ENCODE results near the gene ATXN7L2. TPM values are rescaled to one million over a fixed set of nuclear protein-coding genes. Genes with fewer than 3 reads are reported as not detected.

The ATXN7L2 gene
- total RNA-seq, 4 donors from 2014 or later, result 2.2 to 3.3 (median 2.7) TPM

DNA sequence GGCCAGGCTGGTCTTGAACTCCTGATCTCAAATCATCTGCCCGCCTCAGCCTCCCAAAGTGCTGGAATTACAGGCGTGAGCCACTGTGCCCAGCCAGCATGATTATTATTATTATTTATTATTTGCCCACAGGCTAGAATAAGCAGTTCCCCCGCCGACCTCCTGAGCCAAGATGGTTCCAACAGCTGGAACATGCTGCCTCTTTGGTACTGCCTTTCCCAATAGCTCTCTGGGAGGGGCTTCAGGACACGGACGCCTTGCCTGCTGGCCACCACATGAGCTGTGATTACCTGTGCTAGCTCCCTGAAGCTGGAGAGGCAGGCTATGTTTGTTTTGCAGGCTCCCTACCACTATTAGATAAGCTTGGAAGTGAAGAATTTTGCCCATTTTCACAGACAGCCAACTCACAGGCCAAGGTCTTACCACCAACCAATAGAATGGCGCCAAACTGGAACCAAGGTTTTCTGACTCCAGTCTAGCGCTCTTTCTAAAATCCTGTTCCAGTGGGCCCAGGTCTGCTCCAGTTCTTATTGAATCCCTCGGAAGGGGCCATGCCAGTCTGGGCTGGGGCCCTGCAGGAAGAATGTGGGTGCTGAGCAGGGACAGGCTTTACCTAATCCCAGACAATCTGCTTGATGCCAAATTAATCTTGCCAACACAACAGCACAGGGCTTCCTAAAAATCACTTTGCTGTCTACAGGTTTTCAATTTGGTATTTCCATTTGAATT, 53.9 kb downstream of the ATXN7L2 start:
- WGBS, result 96% methylated on average over 9 of the region's 9 CpGs
- DNase-seq (ENCODE audit: extremely low spot score), result no peak
- intact Hi-C loops (cut with DNase I), result no loop called here

DNA sequence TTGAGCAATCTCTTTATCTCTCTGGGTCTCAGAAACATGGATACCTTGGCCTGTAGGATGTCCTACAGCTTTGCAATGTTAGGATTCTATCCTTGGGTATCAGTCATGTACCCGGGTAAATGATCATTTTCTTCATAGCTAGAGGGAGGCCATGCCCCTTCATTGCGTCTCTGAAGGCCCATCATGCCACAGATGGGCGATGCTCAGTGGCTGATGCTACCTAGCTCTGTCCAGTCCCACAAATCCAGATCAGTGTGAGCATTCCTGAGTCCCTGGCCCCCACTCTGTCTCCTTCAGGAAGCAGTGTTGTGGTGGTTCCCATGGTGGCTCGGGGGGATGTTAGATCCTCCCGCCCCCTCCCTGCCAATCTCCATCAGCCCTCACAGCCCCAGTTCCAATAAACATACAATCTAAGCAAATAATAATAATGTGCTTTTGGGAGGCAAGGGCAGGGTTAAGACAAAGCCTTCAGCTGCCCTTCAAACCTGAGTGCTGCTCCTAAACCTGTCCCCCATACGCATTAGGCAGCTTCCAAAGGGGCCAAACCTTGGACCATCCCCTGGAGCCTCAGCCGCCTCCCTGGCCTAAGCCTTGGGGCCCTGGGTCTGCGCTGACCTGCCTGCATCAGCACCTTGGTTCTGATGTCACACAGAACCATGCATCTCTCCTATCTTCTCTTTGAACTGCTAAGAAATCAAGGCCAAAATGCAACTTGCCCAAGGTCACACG, 55.3 kb downstream of the ATXN7L2 start:
- WGBS, result 89% methylated on average over 7 of the region's 9 CpGs
- intact Hi-C loops (cut with DNase I), result no loop called here

More for the DNA sequence above, 53.9 kb downstream of the ATXN7L2 start:
- H3K9me3 ChIP-seq, result no peaks in the 10 kb centered on the region
- H3K36me3 ChIP-seq, result no peaks in the 10 kb centered on the region
- no peak overlapping the region for H3K27ac ChIP-seq (replicated peaks in 1 of 4)
- H3K4me1 ChIP-seq, result peaks cover 18 to 23% (median 20%) of the 10 kb centered on the region in 4 donors
- H3K4me3 ChIP-seq, result no peak overlapping the region
- no peaks in the 10 kb centered on the region for H3K27me3 ChIP-seq
- TF ChIP-seq EP300 (IDR thresholded peaks at IDR 0.05) (no peak), POLR2AphosphoS5 (IDR thresholded peaks at IDR 0.05) (no peak), CTCF (IDR thresholded peaks at IDR 0.05) (no peak), POLR2A (IDR thresholded peaks at IDR 0.05; ENCODE audit: low read depth) (no peak)

GRCh38 chr1:109539676-109540075, 56.0 kb downstream of the ATXN7L2 start, which contains the start of gene GPR61:
Gene GPR61 (plus strand): TSS chr1:109539872. CDS start chr1:109543023, 3,151 bp downstream.
- no peak for DNase-seq (ENCODE audit: extremely low spot score)
- Histone ChIP-seq H3K4me1 (peaks cover 13 to 18% (median 16%) of the 10 kb centered on the region in 4 donors), H3K27me3 (peaks cover 0 to 5% (median 0%) of the 10 kb centered on the region in 4 donors), H3K36me3 (no peaks in the 10 kb centered on the region), H3K9me3 (no peaks in the 10 kb centered on the region), H3K27ac (replicated peaks in 1 of 4) (no peak within 1 kb of the TSS), H3K4me3 (no peak within 1 kb of the TSS)
- 68% methylated on average over 4 of the region's 7 CpGs for WGBS
- no peak for TF ChIP-seq POLR2A (IDR thresholded peaks at IDR 0.05; ENCODE audit: low read depth)
- no peak for TF ChIP-seq EP300 (IDR thresholded peaks at IDR 0.05)
- TF ChIP-seq POLR2AphosphoS5 (IDR thresholded peaks at IDR 0.05), result no peak
- TF ChIP-seq CTCF (IDR thresholded peaks at IDR 0.05), result no peak
- intact Hi-C loops (cut with DNase I), result loop anchor here (5.0 to 10.0 kb wide), 2 partner anchors 218 to 445 kb away; partner anchors contain the start of gene AHCYL1

More for the DNA sequence above, 55.3 kb downstream of the ATXN7L2 start:
- Histone ChIP-seq H3K4me3 (no peak overlapping the region), H3K9me3 (no peaks in the 10 kb centered on the region), H3K36me3 (no peaks in the 10 kb centered on the region), H3K4me1 (peaks cover 13 to 18% (median 16%) of the 10 kb centered on the region in 4 donors), H3K27ac (replicated peaks in 1 of 4) (no peak overlapping the region), H3K27me3 (peaks cover 0 to 5% (median 0%) of the 10 kb centered on the region in 4 donors)
- no peak for TF ChIP-seq EP300 (IDR thresholded peaks at IDR 0.05)
- no peak for TF ChIP-seq CTCF (IDR thresholded peaks at IDR 0.05)
- TF ChIP-seq POLR2A (IDR thresholded peaks at IDR 0.05; ENCODE audit: low read depth), result no peak
- TF ChIP-seq POLR2AphosphoS5 (IDR thresholded peaks at IDR 0.05), result no peak
- DNase-seq (ENCODE audit: extremely low spot score), result no peak

- no peak for DNase-seq (ENCODE audit: extremely low spot score)
- H3K9me3 ChIP-seq, result no peaks in the 10 kb centered on the region
- intact Hi-C loops (cut with DNase I), result loop anchor here (5.0 to 10.0 kb wide), 2 partner anchors 216 to 444 kb away; partner anchors contain the start of gene AHCYL1
- no peak overlapping the region for H3K4me3 ChIP-seq
- H3K36me3 ChIP-seq, result no peaks in the 10 kb centered on the region
- 93% methylated on average over 3 of the region's 3 CpGs for WGBS
- H3K4me1 ChIP-seq, result peaks cover 7 to 8% (median 8%) of the 10 kb centered on the region in 4 donors
- peaks cover 0 to 5% (median 0%) of the 10 kb centered on the region in 4 donors for H3K27me3 ChIP-seq
- no peak overlapping the region for H3K27ac ChIP-seq (replicated peaks in 1 of 4)
- no peak for TF ChIP-seq POLR2A (IDR thresholded peaks at IDR 0.05; ENCODE audit: low read depth)
These were observed 57.4 kb downstream of the ATXN7L2 start for GRCh38 chr1:109541102-109541501.

Other genes with a start within 250 kb of the ATXN7L2 start
- 10 to 100 TPM in 2 of 4 donors, 1 to 10 TPM in 2; 7.8 to 20.4 (median 10.5) TPM for gene CELSR2, start 234.4 kb upstream of the ATXN7L2 start, total RNA-seq
- gene PSRC1, start 200.8 kb upstream of the ATXN7L2 start, total RNA-seq, result 10 to 100 TPM in 1 of 4 donors, 1 to 10 TPM in 3; 5.3 to 12.5 (median 6.4) TPM
- gene MYBPHL, start 176.9 kb upstream of the ATXN7L2 start, total RNA-seq, result not detected
- gene SORT1, start 86.0 kb upstream of the ATXN7L2 start, total RNA-seq, result 100 to 1,000 TPM in 3 of 4 donors, 10 to 100 TPM in 1; 92.6 to 136 (median 134) TPM
- 10 to 100 TPM; 15.8 to 29.8 (median 27.4) TPM for gene PSMA5, start 57.5 kb upstream of the ATXN7L2 start, total RNA-seq
- 1 to 10 TPM; 2.7 to 8.0 (median 4.6) TPM for gene SYPL2, start 17.4 kb upstream of the ATXN7L2 start, total RNA-seq
- 10 to 100 TPM in 2 of 4 donors, 1 to 10 TPM in 2; 6.2 to 16.4 (median 8.2) TPM for gene CYB561D1, start 10.2 kb downstream of the ATXN7L2 start, total RNA-seq
- 10 to 100 TPM in 2 of 4 donors, 1 to 10 TPM in 2; 8.4 to 23.7 (median 14.0) TPM for gene AMIGO1, start 25.8 kb downstream of the ATXN7L2 start, total RNA-seq
- not detected for gene GPR61, start 56.0 kb downstream of the ATXN7L2 start, total RNA-seq
- 1 to 10 TPM; 5.9 to 7.2 (median 6.6) TPM for gene GNAI3, start 64.7 kb downstream of the ATXN7L2 start, total RNA-seq
- under 1 TPM in 1 of 4 donors, not detected in 3; 0.33 TPM for gene GNAT2, start 135.7 kb downstream of the ATXN7L2 start, total RNA-seq
- 10 to 100 TPM; 23.7 to 38.8 (median 33.2) TPM for gene AMPD2, start 135.9 kb downstream of the ATXN7L2 start, total RNA-seq
- gene GSTM4, start 172.2 kb downstream of the ATXN7L2 start, total RNA-seq, result 10 to 100 TPM; 33.1 to 43.1 (median 39.1) TPM
- 10 to 100 TPM; 19.9 to 59.0 (median 39.3) TPM for gene GSTM2, start 184.2 kb downstream of the ATXN7L2 start, total RNA-seq
- 10 to 100 TPM in 1 of 4 donors, not detected in 3; 23.1 TPM for gene GSTM1, start 203.9 kb downstream of the ATXN7L2 start, total RNA-seq
- gene GSTM5, start 228.3 kb downstream of the ATXN7L2 start, total RNA-seq, result 1 to 10 TPM; 4.2 to 7.6 (median 6.0) TPM

Measured in esophagus muscularis mucosa (tissue), 4 donors.